GM12878 (cell line): ENCODE results near the gene NT5E. TPM values are rescaled to one million over a fixed set of nuclear protein-coding genes. Genes with fewer than 3 reads are reported as not detected.

Experiments used
- ATAC-seq: fragments of 200-7000 bp; cut with Tn5 transposase; 3 replicates; pipeline ENCODE4 v1.9.1; 2020; ENCODE audit warnings: mild to moderate bottlenecking, moderate library complexity
- BruUV-seq: library from RNA; stranded (reverse); fragments of 400-500 nt; replicated peaks from 2 replicates; lab custom pipeline; 2021; lab: Mats Ljungman, UMichigan
- CTCF ChIA-PET: fragments of 300-600 bp; sonication (Branson Sonifier 250); formaldehyde crosslinking; extraction: SDS; loops from one replicate; lab custom pipeline; 2021; ENCODE audit warnings: inconsistent platforms; lab: Yijun Ruan, JAX
- POLR2A ChIA-PET: fragments of 350-600 bp; formaldehyde crosslinking; extraction: SDS; loops from one replicate; lab custom pipeline; 2021; ENCODE audit warnings: inconsistent platforms; lab: Charles Lee
- RAD21 ChIA-PET: fragments of 300-600 bp; sonication (Branson Sonifier 250); formaldehyde crosslinking; loops from one replicate; lab custom pipeline; 2023; ENCODE audit warnings: antibody characterized with exemption; ENCODE audit not compliant: unreplicated experiment; lab: Charles Lee
- SMC1A ChIA-PET: fragments of 300-600 bp; sonication (Branson Sonifier 250); formaldehyde crosslinking; loops from one replicate; lab custom pipeline; 2023; ENCODE audit not compliant: unreplicated experiment, uncharacterized antibody; lab: Charles Lee
- DNase-seq: peaks from one replicate; pipeline ENCODE4 v3.0.0-alpha.2; 2011; ENCODE audit warnings: low read depth, low spot score
- FAIRE-seq: peaks from 3 replicates; lab custom pipeline; 2011; peaks lifted over from hg19 to GRCh38; lab: Jason Lieb, UNC
- H2AFZ ChIP-seq: 2 replicates; pipeline ENCODE4 v1.6.0; 2011; ENCODE audit warnings: low read depth, low read length, control low read depth; ENCODE audit not compliant: control insufficient read depth
- H3K27ac ChIP-seq: 2 replicates; pipeline ENCODE4 v1.5.1; 2011; ENCODE audit warnings: control low read depth; ENCODE audit not compliant: control insufficient read depth, insufficient read depth
- H3K27me3 ChIP-seq, 2 experiments: replicated peaks in 1 of 2; 2 replicates each; pipeline versions ENCODE4 v1.6.0 to v1.6.1; 2011; ENCODE audit warnings: low read length in 1 of 2; ENCODE audit not compliant: control insufficient read depth in 2 of 2, insufficient read depth in 2 of 2
- H3K36me3 ChIP-seq, 2 experiments: 2 replicates each; pipeline ENCODE4 v1.5.1; 2011; ENCODE audit warnings: low read length in 1 of 2; ENCODE audit not compliant: control insufficient read depth in 2 of 2, insufficient read depth in 2 of 2
- H3K4me1 ChIP-seq: 2 replicates; pipeline ENCODE4 v1.6.1; 2011; ENCODE audit warnings: mild to moderate bottlenecking, low read length, moderate library complexity, mixed read lengths; ENCODE audit not compliant: control insufficient read depth, insufficient read depth
- H3K4me2 ChIP-seq: 2 replicates; pipeline ENCODE4 v1.6.0; 2011; ENCODE audit warnings: control low read depth; ENCODE audit not compliant: control insufficient read depth, insufficient read depth
- H3K4me3 ChIP-seq: fragments of 200-600 bp; sonication (generic); 2 replicates; pipeline ENCODE4 v1.5.1; 2016
- H3K79me2 ChIP-seq: 2 replicates; pipeline ENCODE4 v1.6.0; 2011; ENCODE audit warnings: low read length; ENCODE audit not compliant: control insufficient read depth, insufficient read depth
- H3K9ac ChIP-seq: 2 replicates; pipeline ENCODE4 v1.8.0; 2011; ENCODE audit warnings: low read length, control low read depth, mixed read lengths; ENCODE audit not compliant: control insufficient read depth, insufficient read depth
- H3K9me3 ChIP-seq: replicated peaks from 3 replicates; pipeline ENCODE4 v1.5.1; 2011; ENCODE audit warnings: mild to moderate bottlenecking, low read length; ENCODE audit not compliant: control insufficient read depth, insufficient read depth
- H4K20me1 ChIP-seq: 2 replicates; pipeline ENCODE4 v1.6.0; 2011; ENCODE audit not compliant: control insufficient read depth, insufficient read depth
- ATF7 ChIP-seq: fragments of 450-650 bp; IDR thresholded peaks from 2 replicates; pipeline ENCODE4 v1.6.1; 2016; ENCODE audit warnings: low read depth, mild to moderate bottlenecking
- BCLAF1 ChIP-seq: fragments of 450-650 bp; IDR thresholded peaks from 2 replicates; pipeline ENCODE4 v1.6.1; 2017; ENCODE audit warnings: antibody characterized with exemption, mild to moderate bottlenecking, moderate library complexity
- BHLHE40 ChIP-seq, 2 experiments: fragments of 450-650 bp in 1 of 2; IDR thresholded peaks; 2 replicates each; pipeline ENCODE4 v1.6.1; 2011 to 2017; ENCODE audit warnings: low read depth in 2 of 2, borderline replicate concordance in 1 of 2, improper control_type of control experiment in 1 of 2, low read length in 1 of 2, mild to moderate bottlenecking in 1 of 2
- BMI1 ChIP-seq: fragments of 450-650 bp; IDR thresholded peaks from 2 replicates; pipeline ENCODE4 v1.6.1; 2016; ENCODE audit warnings: mild to moderate bottlenecking, moderate library complexity, borderline replicate concordance
- BRCA1 ChIP-seq: IDR thresholded peaks from 2 replicates; pipeline ENCODE4 v1.6.1; 2011; ENCODE audit warnings: low read depth, low read length, improper control_type of control experiment
- EED ChIP-seq: sonication (generic); IDR thresholded peaks from 2 replicates; pipeline ENCODE4 v1.6.1; 2016; ENCODE audit warnings: antibody characterized with exemption, low read depth
- MXI1 ChIP-seq: fragments of 150-350 bp; IDR thresholded peaks from 2 replicates; pipeline ENCODE4 v1.6.1; 2011; ENCODE audit warnings: low read depth, mild to moderate bottlenecking, inconsistent platforms, low read length, improper control_type of control experiment
- POLR2AphosphoS2 ChIP-seq: IDR thresholded peaks from 2 replicates; pipeline ENCODE4 v1.6.1; 2011; ENCODE audit warnings: low read depth, mild to moderate bottlenecking, low read length, improper control_type of control experiment, moderate library complexity
- SMC3 ChIP-seq: IDR thresholded peaks from 2 replicates; pipeline ENCODE4 v1.6.1; 2011; ENCODE audit warnings: low read length, improper control_type of control experiment, borderline replicate concordance
- SUZ12 ChIP-seq: fragments of 200-600 bp; sonication (generic); IDR thresholded peaks from one replicate; pipeline ENCODE4 v1.6.1; 2018; ENCODE audit warnings: antibody characterized with exemption, mild to moderate bottlenecking; ENCODE audit not compliant: unreplicated experiment
- TAF1 ChIP-seq: IDR thresholded peaks from 2 replicates; pipeline ENCODE4 v1.6.1; 2011; ENCODE audit warnings: mild to moderate bottlenecking, low read depth, low read length, borderline replicate concordance
- TBL1XR1 ChIP-seq: IDR thresholded peaks from 2 replicates; pipeline ENCODE4 v1.6.1; 2012; ENCODE audit warnings: low read depth, low read length, improper control_type of control experiment
- ZBED1 ChIP-seq: IDR thresholded peaks from 2 replicates; pipeline ENCODE4 v1.6.1; 2016; ENCODE audit warnings: borderline replicate concordance
- WGBS: methylation state at CpG from one replicate; pipeline ENCODE4 v1.1.6; 2016; ENCODE audit warnings: low lambda C conversion rate; ENCODE audit not compliant: insufficient replicate concordance, insufficient coverage; ENCODE audit errors: missing lambda C conversion rate; 5-methylcytosine and 5-hydroxymethylcytosine counted together
- in situ Hi-C: fragments of 300-500 bp; cut with MboI; formaldehyde crosslinking; loops from 9 replicates; pipeline ENCODE4 v1.14.3; 2018; ENCODE audit warnings: mixed read lengths
- intact Hi-C: fragments of 100-400 bp; cut with micrococcal nuclease; formaldehyde crosslinking; loops from one replicate; pipeline ENCODE4 v1.14.2; 2022; ENCODE audit not compliant: unreplicated experiment
- polyA plus RNA-seq, 11 experiments: library from polyadenylated mRNA; depleted of rRNA in 4 of 11; unstranded in 6 of 11; stranded (reverse) in 5 of 11; fragments of >200 nt; fragmentation: Nextera tagmentation in 4 of 11; fragmentation: Illumina TruSeq in 1 of 11; extraction: Ambion mirVana in 4 of 11; extraction: Trizol in 1 of 11; gene quantifications; 1 replicate in 1 of 11; 2 replicates in 10 of 11; pipeline versions ENCODE4 v1.2.1 to v1.2.3, GENCODE V29; 2011 to 2016; ENCODE audit warnings: inconsistent platforms in 2 of 11, missing spikeins in 2 of 11, low read depth in 1 of 11
- total RNA-seq, 4 experiments: library from RNA; depleted of rRNA in 3 of 4; stranded (reverse); fragments of >200 nt in 3 of 4; fragmentation: Illumina TruSeq in 1 of 4; extraction: Trizol in 1 of 4; gene quantifications; 2 replicates each; pipeline versions ENCODE4 v1.2.1 to v1.2.3, GENCODE V29; 2013 to 2021
- TF ChIP-seq, protein P1 (sequence below): fragments of 150-350 bp; IDR thresholded peaks from 2 replicates; pipeline ENCODE4 v1.6.1; 2016; ENCODE audit warnings: low read depth, low read length
- TF ChIP-seq, protein P2 (sequence below): fragments of 450-650 bp; formaldehyde crosslinking; IDR thresholded peaks from 2 replicates; pipeline ENCODE4 v1.5.0; 2022; ENCODE audit warnings: mild to moderate bottlenecking, missing genetic modification characterization

NT5E gene
- total and polyA plus RNA-seq, 10 of the 15 experiments (the other 5 are each of a cell fraction or from before 2014, with no cell fraction given) = 1.9 to 9.7 (median 7.3) TPM

- no TSS peak for BruUV-seq
- 95% methylated on average over 1 of the region's 1 CpG for WGBS
- no peak for FAIRE-seq
- Histone ChIP-seq H3K36me3 (no peaks in the 10 kb centered on the region), H3K9ac (no peak overlapping the region), H4K20me1 (no peaks in the 10 kb centered on the region), H3K9me3 (no peaks in the 10 kb centered on the region; the same call in 2 of the 3 replicates), H3K27me3 (no peaks in the 10 kb centered on the region), H3K4me2 (no peak overlapping the region), H3K79me2 (no peaks in the 10 kb centered on the region), H3K4me1 (no peaks in the 10 kb centered on the region), H2AFZ (no peak overlapping the region), H3K27ac (no peak overlapping the region), H3K4me3 (no peak overlapping the region)
- ChIA-PET RAD21 (interaction anchor here (1.1 to 1.7 kb wide), 2 partner anchors 9 to 50 kb away, joined by 3 to 4 read pairs; no protein-coding TSS in a partner anchor), POLR2A (interaction anchor here (1.9 kb wide), 1 partner anchor 14 kb away, joined by 7 read pairs; no protein-coding TSS in a partner anchor), CTCF (interaction anchor here (0.9 to 1.6 kb wide), 5 partner anchors 9 to 77 kb away, joined by 3 to 7 read pairs (median 3); no protein-coding TSS in a partner anchor), SMC1A (interaction anchor here (0.6 to 2.5 kb wide), 11 partner anchors 8 to 133 kb away, joined by 3 to 20 read pairs (median 4); no protein-coding TSS in a partner anchor)
- in situ Hi-C loops = no loop called here
- ATAC-seq = no peak
- intact Hi-C loops = no loop called here
- no peak for DNase-seq
- TF ChIP-seq BHLHE40 (IDR thresholded peaks at IDR 0.05; ENCODE audit: borderline replicate concordance in 1 of 2, low read depth in 2 of 2, low read length in 1 of 2) = no peak
- TF ChIP-seq ATF7 = no peak
- no peak for TF ChIP-seq ZBED1
- no peak for TF ChIP-seq MXI1
- TF ChIP-seq BCLAF1 = no peak
- no peak for TF ChIP-seq BRCA1
- TF ChIP-seq, protein P1, sequence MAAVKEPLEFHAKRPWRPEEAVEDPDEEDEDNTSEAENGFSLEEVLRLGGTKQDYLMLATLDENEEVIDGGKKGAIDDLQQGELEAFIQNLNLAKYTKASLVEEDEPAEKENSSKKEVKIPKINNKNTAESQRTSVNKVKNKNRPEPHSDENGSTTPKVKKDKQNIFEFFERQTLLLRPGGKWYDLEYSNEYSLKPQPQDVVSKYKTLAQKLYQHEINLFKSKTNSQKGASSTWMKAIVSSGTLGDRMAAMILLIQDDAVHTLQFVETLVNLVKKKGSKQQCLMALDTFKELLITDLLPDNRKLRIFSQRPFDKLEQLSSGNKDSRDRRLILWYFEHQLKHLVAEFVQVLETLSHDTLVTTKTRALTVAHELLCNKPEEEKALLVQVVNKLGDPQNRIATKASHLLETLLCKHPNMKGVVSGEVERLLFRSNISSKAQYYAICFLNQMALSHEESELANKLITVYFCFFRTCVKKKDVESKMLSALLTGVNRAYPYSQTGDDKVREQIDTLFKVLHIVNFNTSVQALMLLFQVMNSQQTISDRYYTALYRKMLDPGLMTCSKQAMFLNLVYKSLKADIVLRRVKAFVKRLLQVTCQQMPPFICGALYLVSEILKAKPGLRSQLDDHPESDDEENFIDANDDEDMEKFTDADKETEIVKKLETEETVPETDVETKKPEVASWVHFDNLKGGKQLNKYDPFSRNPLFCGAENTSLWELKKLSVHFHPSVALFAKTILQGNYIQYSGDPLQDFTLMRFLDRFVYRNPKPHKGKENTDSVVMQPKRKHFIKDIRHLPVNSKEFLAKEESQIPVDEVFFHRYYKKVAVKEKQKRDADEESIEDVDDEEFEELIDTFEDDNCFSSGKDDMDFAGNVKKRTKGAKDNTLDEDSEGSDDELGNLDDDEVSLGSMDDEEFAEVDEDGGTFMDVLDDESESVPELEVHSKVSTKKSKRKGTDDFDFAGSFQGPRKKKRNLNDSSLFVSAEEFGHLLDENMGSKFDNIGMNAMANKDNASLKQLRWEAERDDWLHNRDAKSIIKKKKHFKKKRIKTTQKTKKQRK = no peak
- no peak for TF ChIP-seq TBL1XR1
- TF ChIP-seq POLR2AphosphoS2 = no peak
- no peak for TF ChIP-seq SUZ12
- TF ChIP-seq EED = no peak
- TF ChIP-seq SMC3 = no peak
- no peak for TF ChIP-seq TAF1
- TF ChIP-seq, protein P2, sequence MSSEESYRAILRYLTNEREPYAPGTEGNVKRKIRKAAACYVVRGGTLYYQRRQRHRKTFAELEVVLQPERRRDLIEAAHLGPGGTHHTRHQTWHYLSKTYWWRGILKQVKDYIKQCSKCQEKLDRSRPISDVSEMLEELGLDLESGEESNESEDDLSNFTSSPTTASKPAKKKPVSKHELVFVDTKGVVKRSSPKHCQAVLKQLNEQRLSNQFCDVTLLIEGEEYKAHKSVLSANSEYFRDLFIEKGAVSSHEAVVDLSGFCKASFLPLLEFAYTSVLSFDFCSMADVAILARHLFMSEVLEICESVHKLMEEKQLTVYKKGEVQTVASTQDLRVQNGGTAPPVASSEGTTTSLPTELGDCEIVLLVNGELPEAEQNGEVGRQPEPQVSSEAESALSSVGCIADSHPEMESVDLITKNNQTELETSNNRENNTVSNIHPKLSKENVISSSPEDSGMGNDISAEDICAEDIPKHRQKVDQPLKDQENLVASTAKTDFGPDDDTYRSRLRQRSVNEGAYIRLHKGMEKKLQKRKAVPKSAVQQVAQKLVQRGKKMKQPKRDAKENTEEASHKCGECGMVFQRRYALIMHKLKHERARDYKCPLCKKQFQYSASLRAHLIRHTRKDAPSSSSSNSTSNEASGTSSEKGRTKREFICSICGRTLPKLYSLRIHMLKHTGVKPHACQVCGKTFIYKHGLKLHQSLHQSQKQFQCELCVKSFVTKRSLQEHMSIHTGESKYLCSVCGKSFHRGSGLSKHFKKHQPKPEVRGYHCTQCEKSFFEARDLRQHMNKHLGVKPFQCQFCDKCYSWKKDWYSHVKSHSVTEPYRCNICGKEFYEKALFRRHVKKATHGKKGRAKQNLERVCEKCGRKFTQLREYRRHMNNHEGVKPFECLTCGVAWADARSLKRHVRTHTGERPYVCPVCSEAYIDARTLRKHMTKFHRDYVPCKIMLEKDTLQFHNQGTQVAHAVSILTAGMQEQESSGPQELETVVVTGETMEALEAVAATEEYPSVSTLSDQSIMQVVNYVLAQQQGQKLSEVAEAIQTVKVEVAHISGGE (CRISPR knock-in tag) = no peak
- no peak for TF ChIP-seq BMI1
Observed at GRCh38 chr6:85432554-85432953, 17.3 kb upstream of the NT5E start.
